Measurements from ENCODE around the gene IFNL4.
"Not testable (repeated sequence)": the region's sequence is repeated elsewhere in the genome, so short reads cannot be mapped to it uniquely, and the experiment has no call there.

IFNL4 gene

GRCh38 chr19:39248806-39249205, at the start of gene IFNL4:
IFNL4 (minus strand) TSS chr19:39248856.
- no peak for DNase-seq (ENCODE audit: low spot score)

GRCh38 chr19:39297931-39298634, 49.4 kb upstream of the IFNL4 start:
- no peak for DNase-seq (ENCODE audit: low spot score)

GRCh38 chr19:39296906-39297305, 48.2 kb upstream of the IFNL4 start:
- DNase-seq (ENCODE audit: low spot score): no peak

- DNase-seq (ENCODE audit: low spot score): no peak
These were observed 47.5 kb upstream of the IFNL4 start, which contains the start of gene IFNL1 for GRCh38 chr19:39296055-39296645. IFNL1 (plus strand) TSS chr19:39296407; CDS start chr19:39296422, 15 bp downstream.

DNA sequence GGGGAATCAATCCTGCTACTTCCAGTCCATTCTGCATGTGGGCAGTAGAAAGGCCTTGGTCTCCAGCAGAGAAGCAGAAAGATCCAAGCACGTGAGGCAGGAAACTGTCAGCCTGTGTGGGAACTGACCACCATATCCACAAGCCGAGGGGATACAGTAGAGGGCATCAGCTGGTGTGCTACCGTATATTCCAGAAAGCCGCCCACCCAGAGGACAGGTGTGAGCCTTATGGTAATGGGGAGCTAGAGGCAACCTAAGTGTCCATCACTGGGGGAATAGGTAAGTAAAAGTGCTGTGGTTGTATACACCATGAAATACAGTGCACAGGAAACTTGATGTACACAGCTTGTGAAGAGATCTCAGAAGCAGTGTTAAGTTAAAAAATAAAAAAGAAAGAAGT, 44.7 kb upstream of the IFNL4 start:
- no peak for DNase-seq (ENCODE audit: low spot score)

DNA sequence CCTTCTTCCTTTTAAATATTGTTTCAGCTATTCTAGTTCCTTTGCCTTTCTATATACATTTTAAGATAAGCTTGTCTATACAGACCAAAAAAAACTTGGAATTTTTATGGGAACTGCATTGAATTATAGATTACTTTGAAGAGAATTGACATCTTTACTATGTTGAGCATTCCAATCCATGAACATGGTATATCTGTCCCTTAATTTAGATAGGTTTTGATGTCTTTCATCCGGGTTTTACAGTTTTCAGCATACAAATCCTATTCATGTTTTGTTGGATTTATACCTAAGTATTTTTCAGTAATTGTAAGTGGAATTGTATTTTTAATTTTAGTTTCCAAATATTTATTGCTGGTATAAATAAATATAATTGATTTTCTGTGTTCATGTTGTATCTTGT, 35.4 kb upstream of the IFNL4 start:
- no peak for DNase-seq (ENCODE audit: low spot score)

DNA sequence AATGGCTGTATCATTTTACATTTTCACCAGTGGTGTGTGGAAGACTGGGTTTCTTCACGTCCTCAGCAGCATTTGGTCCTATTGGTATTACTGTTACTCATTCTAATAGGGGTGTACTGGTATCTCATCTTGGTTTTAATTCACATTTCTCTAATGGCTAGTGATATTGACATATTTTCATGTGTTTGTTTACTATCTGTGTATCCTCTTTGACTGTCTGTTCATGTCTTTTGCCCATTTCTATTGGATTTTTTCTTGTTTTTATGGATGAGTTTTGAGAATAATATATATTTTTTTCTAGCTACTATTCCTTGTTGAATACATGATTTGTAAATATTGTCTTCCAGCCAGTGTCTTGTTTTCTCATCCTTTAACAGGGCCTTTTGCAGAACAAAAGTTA, 33.4 kb upstream of the IFNL4 start:
- no peak for DNase-seq (ENCODE audit: low spot score)

GRCh38 chr19:39277598-39277997, 28.9 kb upstream of the IFNL4 start:
- no peak for DNase-seq (ENCODE audit: low spot score)

- no peak for DNase-seq (ENCODE audit: low spot score)
These were observed 28.1 kb upstream of the IFNL4 start for GRCh38 chr19:39276740-39277139.

DNA sequence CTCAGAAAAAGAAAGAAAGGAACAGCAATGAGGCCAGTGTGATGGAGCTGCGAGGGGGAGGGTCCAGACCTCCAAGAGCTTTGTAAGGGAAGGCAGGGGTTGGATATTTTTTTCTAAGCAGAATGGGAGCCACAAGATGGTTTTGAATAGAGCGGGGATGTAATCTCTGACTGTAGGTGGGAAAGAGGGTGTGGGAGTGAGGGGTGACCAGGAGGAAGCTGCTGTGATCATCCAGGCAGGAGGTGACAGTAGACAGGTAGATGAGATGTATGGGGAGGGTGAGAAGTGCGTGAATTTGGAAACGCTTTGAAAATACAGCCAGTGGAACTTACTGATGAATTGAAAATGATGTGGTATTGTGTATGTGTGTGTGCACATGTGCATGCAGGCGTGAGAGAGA, 26.9 kb upstream of the IFNL4 start:
- no peak for DNase-seq (ENCODE audit: low spot score)

- DNase-seq (ENCODE audit: low spot score): not testable (repeated sequence)
These were observed 25.2 kb upstream of the IFNL4 start for GRCh38 chr19:39273859-39274258.

DNA sequence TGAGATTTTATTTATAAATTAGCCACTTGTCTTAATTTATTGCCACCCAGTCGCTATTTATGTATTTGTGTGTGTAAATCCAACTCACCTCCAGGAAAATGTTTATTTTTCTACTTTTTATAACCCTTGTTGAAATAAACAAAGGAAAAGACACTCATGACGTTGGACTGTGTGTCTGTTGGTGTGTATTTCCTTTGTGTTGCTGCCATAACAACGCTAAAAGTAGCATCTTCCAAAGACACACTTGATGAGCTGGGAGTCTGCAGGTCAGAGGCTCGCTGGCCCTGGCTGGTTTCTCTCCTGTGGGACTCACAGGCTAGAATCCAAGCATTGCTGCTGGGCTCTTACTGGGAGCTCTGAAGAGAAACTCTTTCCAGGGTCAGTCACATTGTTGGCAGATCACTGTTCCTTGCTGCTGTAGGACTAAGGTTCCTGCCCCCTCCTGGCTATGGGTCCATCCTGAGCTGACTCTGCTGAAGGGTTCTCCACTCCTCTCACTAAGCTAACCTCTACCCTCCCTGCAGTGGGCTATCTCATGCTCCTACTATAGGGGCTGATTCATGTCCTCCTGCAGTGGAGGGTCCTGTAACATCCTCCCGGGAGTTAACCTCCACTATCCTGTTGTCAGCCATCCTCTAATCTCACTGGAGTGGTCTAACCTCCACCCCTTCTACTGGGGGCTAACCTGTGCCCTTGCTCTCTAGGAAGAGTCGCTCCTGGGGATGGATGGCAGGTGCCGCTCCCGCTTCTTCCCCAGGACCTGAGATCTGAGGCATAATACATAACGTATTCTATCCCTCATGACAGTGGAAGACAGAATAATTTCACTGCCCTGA, 21.6 kb upstream of the IFNL4 start:
- no peak for DNase-seq (ENCODE audit: low spot score)

GRCh38 chr19:39269369-39269768, 20.7 kb upstream of the IFNL4 start:
- DNase-seq (ENCODE audit: low spot score): not testable (repeated sequence)

- DNase-seq (ENCODE audit: low spot score): not testable (repeated sequence)
These were observed 20.0 kb upstream of the IFNL4 start for GRCh38 chr19:39268531-39269223.

- DNase-seq (ENCODE audit: low spot score): not testable (repeated sequence)
These were observed 19.4 kb upstream of the IFNL4 start, which contains the start of gene IFNL2 for GRCh38 chr19:39268085-39268484. IFNL2 (plus strand) TSS chr19:39268396; CDS start chr19:39268569, 173 bp downstream.

- DNase-seq (ENCODE audit: low spot score): no peak
These were observed 16.8 kb upstream of the IFNL4 start for GRCh38 chr19:39265321-39265916.

GRCh38 chr19:39264306-39265290, 15.9 kb upstream of the IFNL4 start:
- no peak for DNase-seq (ENCODE audit: low spot score)

DNA sequence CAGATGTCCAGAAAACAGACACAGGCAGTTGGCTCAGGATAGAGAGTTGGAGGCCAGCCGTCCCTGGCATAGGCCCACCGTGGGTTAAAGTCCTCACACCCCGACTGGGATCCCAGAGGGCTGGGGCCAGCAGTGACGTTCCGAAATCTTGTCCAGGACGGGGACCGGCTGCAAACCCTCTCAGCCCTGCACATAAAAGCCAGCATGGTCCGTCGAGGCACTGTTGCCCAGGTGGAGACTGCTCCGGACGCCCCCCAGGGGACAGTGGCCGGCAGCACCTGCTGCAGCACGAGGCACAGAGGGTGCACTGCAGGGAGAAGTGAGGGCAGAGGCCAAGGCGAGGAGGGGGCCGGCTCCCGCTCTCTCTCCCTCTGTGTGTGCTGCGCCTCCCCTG, 15.3 kb upstream of the IFNL4 start:
- DNase-seq (ENCODE audit: low spot score): no peak

DNA sequence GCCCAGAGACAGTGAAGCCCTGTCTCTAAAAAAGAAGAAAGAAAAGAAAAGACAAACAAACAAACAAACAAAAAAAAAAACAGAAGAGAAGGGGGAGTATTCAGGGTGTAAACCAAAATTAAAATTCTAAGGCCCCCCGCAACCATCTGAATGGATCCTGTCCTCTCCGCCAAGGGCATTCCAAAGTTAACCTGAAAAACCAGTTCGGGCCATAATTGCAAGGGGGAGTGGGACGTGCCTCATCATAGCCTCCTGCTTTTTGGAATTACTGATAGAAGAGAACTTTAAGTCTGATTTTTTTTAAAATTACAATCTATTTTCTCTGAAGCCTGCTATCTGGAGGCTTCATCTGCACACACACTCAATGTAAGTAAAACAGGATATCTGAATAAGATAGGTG, 13.8 kb upstream of the IFNL4 start:
- DNase-seq (ENCODE audit: low spot score): no peak

DNA sequence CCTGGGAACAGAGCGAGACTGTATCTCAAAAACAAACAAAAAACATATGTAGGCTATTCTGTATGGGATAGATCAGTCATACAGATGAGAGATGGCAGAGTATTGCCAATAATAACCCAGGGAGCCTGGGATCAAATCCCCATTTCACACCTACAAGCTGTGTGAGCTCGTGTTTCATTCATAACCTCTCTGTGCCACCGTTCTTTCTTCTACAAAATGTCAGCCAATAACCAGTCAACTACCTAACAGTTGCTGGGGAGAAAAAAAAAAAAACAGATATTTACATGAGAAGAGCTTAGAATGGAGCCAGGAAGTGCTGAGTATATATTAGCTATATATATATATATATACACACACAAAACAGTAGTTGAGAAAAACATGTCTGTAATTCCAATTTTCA, 13.0 kb upstream of the IFNL4 start:
- no peak for DNase-seq (ENCODE audit: low spot score)

DNA sequence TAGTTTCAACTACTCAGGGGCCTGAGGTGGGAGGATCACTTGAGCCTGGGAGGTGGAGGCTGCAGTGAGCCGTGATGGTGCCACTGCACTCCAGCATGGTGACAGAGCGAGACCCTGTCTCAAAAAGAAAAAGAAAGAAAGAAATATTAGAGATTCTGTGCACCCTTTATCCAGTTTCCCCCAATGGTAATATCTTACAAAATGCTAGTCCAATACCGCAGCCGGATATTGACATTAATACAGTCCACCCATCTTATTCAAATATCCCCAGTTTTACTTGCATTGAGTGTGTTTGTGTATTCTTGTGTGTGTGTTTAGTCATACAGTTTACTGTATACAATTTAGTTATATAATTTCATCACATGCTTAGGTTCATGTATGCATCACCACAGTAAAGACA, 8.6 kb upstream of the IFNL4 start:
- no peak for DNase-seq (ENCODE audit: low spot score)

All from globus pallidus (tissue), 1 donor.